Fibroblast of skin of right biceps (primary cell): ENCODE measurements around the gene DMRTA1.
"Not testable (repeated sequence)": the region's sequence is repeated elsewhere in the genome, so short reads cannot be mapped to it uniquely, and the experiment has no call there.

ENCODE experiments used
- DNase-seq: peaks from one replicate; pipeline ENCODE4 v3.0.0-alpha.2; 2013

DMRTA1 gene

GRCh38 chr9:22469928-22470544, 23.4 kb downstream of the DMRTA1 start:
- DNase-seq: peak; percentile 35

- DNase-seq: no peak
Observed at GRCh38 chr9:22481566-22481965, 34.9 kb downstream of the DMRTA1 start.

- no peak for DNase-seq
Observed at GRCh38 chr9:22483528-22484070, 37.0 kb downstream of the DMRTA1 start.

GRCh38 chr9:22496197-22496596, 49.6 kb downstream of the DMRTA1 start:
- DNase-seq: not testable (repeated sequence)
